MG63 (cell line): ENCODE results near the gene METRN. TPM values are rescaled to one million over a fixed set of nuclear protein-coding genes. Genes with fewer than 3 reads are reported as not detected.
"Not testable (repeated sequence)": the region's sequence is repeated elsewhere in the genome, so short reads cannot be mapped to it uniquely, and the experiment has no call there.

ENCODE experiments used
- DNase-seq: peaks from one replicate; pipeline ENCODE4 v3.0.0-alpha.2; 2020
- H3K27me3 ChIP-seq: fragments of 250-450 bp; sonication (Bioruptor Pico); 2 replicates; pipeline ENCODE4 v1.5.1; 2020; ENCODE audit warnings: mild to moderate bottlenecking, moderate library complexity
- H3K36me3 ChIP-seq: fragments of 250-450 bp; sonication (Bioruptor Pico); 2 replicates; pipeline ENCODE4 v1.5.1; 2020; ENCODE audit warnings: mild to moderate bottlenecking, moderate library complexity
- H3K4me3 ChIP-seq: fragments of 250-450 bp; sonication (Bioruptor Pico); 2 replicates; pipeline ENCODE4 v1.5.1; 2020; ENCODE audit warnings: mild to moderate bottlenecking, moderate library complexity
- H3K9me3 ChIP-seq: fragments of 250-450 bp; sonication (Bioruptor Pico); 2 replicates; pipeline ENCODE4 v1.5.1; 2020; ENCODE audit warnings: mild to moderate bottlenecking, moderate library complexity
- total RNA-seq: library from RNA; depleted of rRNA; stranded (reverse); fragments of >200 nt; shearing (Covaris generic); gene quantifications from 2 replicates; pipeline ENCODE4 v1.2.3, GENCODE V29; 2014; ENCODE audit warnings: low replicate concordance

METRN gene
- total RNA-seq, 1 experiment from 2014 or later, result 71.7 TPM

GRCh38 chr16:684961-685696 lies 29.8 kb upstream of the METRN start:
- no peaks in the 10 kb centered on the region for H3K27me3 ChIP-seq
- H3K36me3 ChIP-seq, result peaks cover 62% of the 10 kb centered on the region

GRCh38 chr16:685967-686366 lies 29.0 kb upstream of the METRN start:
- peaks cover 61% of the 10 kb centered on the region for H3K36me3 ChIP-seq
- no peaks in the 10 kb centered on the region for H3K9me3 ChIP-seq
- DNase-seq, result peak; percentile 75
- H3K27me3 ChIP-seq, result no peaks in the 10 kb centered on the region
- no peak overlapping the region for H3K4me3 ChIP-seq

More at GRCh38 chr16:684961-685696, 29.8 kb upstream of the METRN start:
- no peak for DNase-seq
- no peak overlapping the region for H3K4me3 ChIP-seq
- no peaks in the 10 kb centered on the region for H3K9me3 ChIP-seq

- H3K9me3 ChIP-seq, result no peaks in the 10 kb centered on the region
- DNase-seq, result no peak
- no peaks in the 10 kb centered on the region for H3K27me3 ChIP-seq
- H3K36me3 ChIP-seq, result peaks cover 54% of the 10 kb centered on the region
- no peak overlapping the region for H3K4me3 ChIP-seq
Measured at GRCh38 chr16:686459-687260, 28.3 kb upstream of the METRN start.

GRCh38 chr16:687499-687898 lies 27.4 kb upstream of the METRN start:
- H3K36me3 ChIP-seq, result peaks cover 46% of the 10 kb centered on the region
- peaks cover under 1% of the 10 kb centered on the region; the same call in 1 of the 2 replicates for H3K27me3 ChIP-seq
- no peaks in the 10 kb centered on the region for H3K9me3 ChIP-seq
- no peak overlapping the region for H3K4me3 ChIP-seq
- DNase-seq, result no peak

- no peak for DNase-seq
- Histone ChIP-seq H3K27me3 (peaks cover 13% of the 10 kb centered on the region; the same call in 1 of the 2 replicates), H3K9me3 (no peaks in the 10 kb centered on the region), H3K36me3 (peaks cover 35% of the 10 kb centered on the region), H3K4me3 (peak overlapping the region; percentile 97)
Measured at GRCh38 chr16:689175-689897, 25.6 kb upstream of the METRN start.

GRCh38 chr16:691242-691641 lies 23.7 kb upstream of the METRN start:
- not testable (repeated sequence) for H3K9me3 ChIP-seq, DNase-seq, H3K4me3 ChIP-seq
- Histone ChIP-seq H3K36me3 (peaks cover 20% of the 10 kb centered on the region), H3K27me3 (peaks cover 31% of the 10 kb centered on the region)

GRCh38 chr16:692356-693108 lies 22.4 kb upstream of the METRN start:
- Histone ChIP-seq H3K4me3 (no peak overlapping the region), H3K27me3 (peaks cover 34% of the 10 kb centered on the region)
- DNase-seq, result no peak

GRCh38 chr16:693364-693763 lies 21.6 kb upstream of the METRN start:
- Histone ChIP-seq H3K27me3 (peaks cover 36% of the 10 kb centered on the region), H3K9me3 (no peaks in the 10 kb centered on the region), H3K4me3 (no peak overlapping the region), H3K36me3 (peaks cover 2% of the 10 kb centered on the region; the same call in 1 of the 2 replicates)
- no peak for DNase-seq

More at GRCh38 chr16:692356-693108, 22.4 kb upstream of the METRN start:
- H3K9me3 ChIP-seq, result no peaks in the 10 kb centered on the region
- H3K36me3 ChIP-seq, result peaks cover 7% of the 10 kb centered on the region; the same call in 1 of the 2 replicates

GRCh38 chr16:693766-694165 lies 21.2 kb upstream of the METRN start:
- Histone ChIP-seq H3K4me3 (no peak overlapping the region), H3K9me3 (no peaks in the 10 kb centered on the region), H3K36me3 (no peaks in the 10 kb centered on the region), H3K27me3 (peaks cover 39% of the 10 kb centered on the region)
- DNase-seq, result no peak

GRCh38 chr16:694187-694862 lies 20.6 kb upstream of the METRN start:
- Histone ChIP-seq H3K4me3 (no peak overlapping the region), H3K9me3 (no peaks in the 10 kb centered on the region), H3K36me3 (no peaks in the 10 kb centered on the region), H3K27me3 (peaks cover 44% of the 10 kb centered on the region)
- DNase-seq, result no peak

GRCh38 chr16:694863-695354 lies 20.0 kb upstream of the METRN start:
- Histone ChIP-seq H3K9me3 (no peaks in the 10 kb centered on the region), H3K36me3 (no peaks in the 10 kb centered on the region), H3K4me3 (no peak overlapping the region), H3K27me3 (peaks cover 48% of the 10 kb centered on the region)
- DNase-seq, result no peak

- DNase-seq, result no peak
- Histone ChIP-seq H3K36me3 (no peaks in the 10 kb centered on the region), H3K27me3 (peaks cover 54% of the 10 kb centered on the region), H3K4me3 (no peak overlapping the region), H3K9me3 (no peaks in the 10 kb centered on the region)
Measured at GRCh38 chr16:695355-696089, 19.4 kb upstream of the METRN start.

GRCh38 chr16:698911-699671 lies 15.8 kb upstream of the METRN start:
- Histone ChIP-seq H3K36me3 (no peaks in the 10 kb centered on the region), H3K27me3 (peaks cover 78% of the 10 kb centered on the region), H3K9me3 (no peaks in the 10 kb centered on the region), H3K4me3 (no peak overlapping the region)
- DNase-seq, result no peak

GRCh38 chr16:700684-701584 lies 14.0 kb upstream of the METRN start:
- peaks cover 70% of the 10 kb centered on the region for H3K27me3 ChIP-seq
- DNase-seq, result no peak
- no peaks in the 10 kb centered on the region for H3K9me3 ChIP-seq
- H3K36me3 ChIP-seq, result no peaks in the 10 kb centered on the region
- no peak overlapping the region for H3K4me3 ChIP-seq
